ENCODE measurements around the gene CA5A. TPM values are rescaled to one million over a fixed set of nuclear protein-coding genes. Genes with fewer than 3 reads are reported as not detected.
A peak's percentile ranks its signal among the peaks of the same experiment; 100 is the strongest.

CA5A gene
- total and polyA plus RNA-seq, 9 of the 15 experiments (the other 6 are each of a cell fraction or from before 2014, with no cell fraction given) = not detected

DNA sequence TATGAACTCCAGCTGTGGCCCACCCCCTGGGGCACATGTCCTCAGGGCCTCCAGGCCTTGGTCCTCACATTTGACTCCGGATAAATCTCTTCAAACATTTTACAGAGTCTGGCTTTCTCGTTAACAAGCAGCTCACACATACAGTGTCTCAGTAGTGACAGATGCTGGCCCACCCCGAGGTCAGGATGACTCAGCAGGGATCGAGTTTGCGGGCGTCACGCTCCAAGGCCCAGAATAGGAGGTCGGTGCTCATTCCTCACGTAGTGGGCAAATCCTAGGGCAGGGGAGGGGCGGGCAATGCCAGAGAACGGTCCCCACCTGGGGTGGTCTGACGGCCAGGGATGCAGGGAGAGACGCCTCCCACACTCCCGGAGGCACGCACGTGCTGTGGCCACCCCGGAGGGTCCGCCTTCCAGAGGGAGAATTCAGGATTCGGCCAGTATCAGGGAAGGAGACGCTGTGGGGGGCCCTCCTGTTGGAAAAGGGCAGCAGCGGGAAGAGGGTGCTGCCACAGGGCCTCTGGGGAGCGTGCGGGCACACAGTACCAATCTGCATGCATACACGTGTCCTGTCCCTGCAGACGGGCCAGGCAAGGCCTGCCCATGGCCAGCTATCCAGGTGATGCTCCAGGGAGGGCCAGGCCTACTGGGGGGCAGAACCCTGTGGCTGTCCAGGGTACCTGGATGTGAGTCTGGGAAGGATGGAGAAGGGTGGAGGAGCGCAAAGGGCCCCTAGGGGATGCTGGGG is 75.6 kb downstream of the CA5A start (continued):
- TF ChIP-seq ZNF217 (CRISPR knock-in tag; IDR thresholded peaks at IDR 0.05) = no peak
- TF ChIP-seq PRPF4 (IDR thresholded peaks at IDR 0.05; ENCODE audit: insufficient read depth, low read depth, low read length, poor library complexity, severe bottlenecking) = no peak
- TF ChIP-seq TEAD2 (tag; IDR thresholded peaks at IDR 0.05) = no peak
- no peak for TF ChIP-seq SOX6 (IDR thresholded peaks at IDR 0.05)
- TF ChIP-seq GATAD2B (IDR thresholded peaks at IDR 0.05; ENCODE audit: borderline replicate concordance) = no peak
- TF ChIP-seq ZC3H8 (IDR thresholded peaks at IDR 0.05) = no peak
- TF ChIP-seq SMAD3 (CRISPR knock-in tag; conservative IDR thresholded peaks at IDR 0.05) = no peak
- TF ChIP-seq, protein P1, sequence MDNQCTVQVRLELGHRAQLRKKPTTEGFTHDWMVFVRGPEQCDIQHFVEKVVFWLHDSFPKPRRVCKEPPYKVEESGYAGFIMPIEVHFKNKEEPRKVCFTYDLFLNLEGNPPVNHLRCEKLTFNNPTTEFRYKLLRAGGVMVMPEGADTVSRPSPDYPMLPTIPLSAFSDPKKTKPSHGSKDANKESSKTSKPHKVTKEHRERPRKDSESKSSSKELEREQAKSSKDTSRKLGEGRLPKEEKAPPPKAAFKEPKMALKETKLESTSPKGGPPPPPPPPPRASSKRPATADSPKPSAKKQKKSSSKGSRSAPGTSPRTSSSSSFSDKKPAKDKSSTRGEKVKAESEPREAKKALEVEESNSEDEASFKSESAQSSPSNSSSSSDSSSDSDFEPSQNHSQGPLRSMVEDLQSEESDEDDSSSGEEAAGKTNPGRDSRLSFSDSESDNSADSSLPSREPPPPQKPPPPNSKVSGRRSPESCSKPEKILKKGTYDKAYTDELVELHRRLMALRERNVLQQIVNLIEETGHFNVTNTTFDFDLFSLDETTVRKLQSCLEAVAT (IDR thresholded peaks at IDR 0.05) = 0 out of 4 replicates have a peak, but pooled peaks of 1 of the 2 experiments have one; percentile 3
- no peak for TF ChIP-seq ARHGAP35 (IDR thresholded peaks at IDR 0.05; ENCODE audit: partially characterized antibody)
- no peak for TF ChIP-seq POU5F1 (IDR thresholded peaks at IDR 0.05; ENCODE audit: borderline replicate concordance, low read depth, low read length, partially characterized antibody)
- TF ChIP-seq, protein P2, sequence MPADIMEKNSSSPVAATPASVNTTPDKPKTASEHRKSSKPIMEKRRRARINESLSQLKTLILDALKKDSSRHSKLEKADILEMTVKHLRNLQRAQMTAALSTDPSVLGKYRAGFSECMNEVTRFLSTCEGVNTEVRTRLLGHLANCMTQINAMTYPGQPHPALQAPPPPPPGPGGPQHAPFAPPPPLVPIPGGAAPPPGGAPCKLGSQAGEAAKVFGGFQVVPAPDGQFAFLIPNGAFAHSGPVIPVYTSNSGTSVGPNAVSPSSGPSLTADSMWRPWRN (IDR thresholded peaks at IDR 0.05; ENCODE audit: low read depth) = no peak
- TF ChIP-seq, protein P3, sequence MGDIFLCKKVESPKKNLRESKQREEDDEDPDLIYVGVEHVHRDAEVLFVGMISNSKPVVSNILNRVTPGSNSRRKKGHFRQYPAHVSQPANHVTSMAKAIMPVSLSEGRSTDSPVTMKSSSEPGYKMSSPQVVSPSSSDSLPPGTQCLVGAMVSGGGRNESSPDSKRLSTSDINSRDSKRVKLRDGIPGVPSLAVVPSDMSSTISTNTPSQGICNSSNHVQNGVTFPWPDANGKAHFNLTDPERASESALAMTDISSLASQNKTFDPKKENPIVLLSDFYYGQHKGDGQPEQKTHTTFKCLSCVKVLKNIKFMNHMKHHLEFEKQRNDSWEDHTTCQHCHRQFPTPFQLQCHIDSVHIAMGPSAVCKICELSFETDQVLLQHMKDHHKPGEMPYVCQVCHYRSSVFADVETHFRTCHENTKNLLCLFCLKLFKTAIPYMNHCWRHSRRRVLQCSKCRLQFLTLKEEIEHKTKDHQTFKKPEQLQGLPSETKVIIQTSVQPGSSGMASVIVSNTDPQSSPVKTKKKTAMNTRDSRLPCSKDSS (IDR thresholded peaks at IDR 0.05; ENCODE audit: low read depth, partially characterized antibody) = no peak
- TF ChIP-seq RBM15 (IDR thresholded peaks at IDR 0.05; ENCODE audit: insufficient read depth, low read length) = no peak
- TF ChIP-seq, protein P4, sequence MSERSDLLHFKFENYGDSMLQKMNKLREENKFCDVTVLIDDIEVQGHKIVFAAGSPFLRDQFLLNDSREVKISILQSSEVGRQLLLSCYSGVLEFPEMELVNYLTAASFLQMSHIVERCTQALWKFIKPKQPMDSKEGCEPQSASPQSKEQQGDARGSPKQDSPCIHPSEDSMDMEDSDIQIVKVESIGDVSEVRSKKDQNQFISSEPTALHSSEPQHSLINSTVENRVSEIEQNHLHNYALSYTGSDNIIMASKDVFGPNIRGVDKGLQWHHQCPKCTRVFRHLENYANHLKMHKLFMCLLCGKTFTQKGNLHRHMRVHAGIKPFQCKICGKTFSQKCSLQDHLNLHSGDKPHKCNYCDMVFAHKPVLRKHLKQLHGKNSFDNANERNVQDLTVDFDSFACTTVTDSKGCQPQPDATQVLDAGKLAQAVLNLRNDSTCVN (CRISPR knock-in tag; IDR thresholded peaks at IDR 0.05) = no peak
- no peak for TF ChIP-seq PPARD (CRISPR knock-in tag; IDR thresholded peaks at IDR 0.05)
- no peak for TF ChIP-seq PCBP1 (IDR thresholded peaks at IDR 0.05; ENCODE audit: low read depth, low read length, poor library complexity, severe bottlenecking)
- TF ChIP-seq, protein P5, sequence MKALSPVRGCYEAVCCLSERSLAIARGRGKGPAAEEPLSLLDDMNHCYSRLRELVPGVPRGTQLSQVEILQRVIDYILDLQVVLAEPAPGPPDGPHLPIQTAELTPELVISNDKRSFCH (CRISPR knock-in tag; IDR thresholded peaks at IDR 0.05) = no peak
- TF ChIP-seq, protein P5 (tag; IDR thresholded peaks at IDR 0.05) = no peak
- no peak for TF ChIP-seq HMGN3 (IDR thresholded peaks at IDR 0.05; ENCODE audit: borderline replicate concordance, extremely low read depth, insufficient read length, low read depth, low read length)
- no peak for TF ChIP-seq GATAD2A (IDR thresholded peaks at IDR 0.05)
- TF ChIP-seq CBFA2T2 (conservative IDR thresholded peaks at IDR 0.05) = peak; percentile 61
- TF ChIP-seq, protein P6, sequence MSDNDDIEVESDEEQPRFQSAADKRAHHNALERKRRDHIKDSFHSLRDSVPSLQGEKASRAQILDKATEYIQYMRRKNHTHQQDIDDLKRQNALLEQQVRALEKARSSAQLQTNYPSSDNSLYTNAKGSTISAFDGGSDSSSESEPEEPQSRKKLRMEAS (CRISPR knock-in tag; IDR thresholded peaks at IDR 0.05) = peak; percentile 62
- peak; percentile 89 for TF ChIP-seq C11orf30 (IDR thresholded peaks at IDR 0.05; ENCODE audit: low read depth)

All from K562 (cell line).